NB4 (cell line): ENCODE data around the gene CLIC5.

ENCODE experiments used
- POLR2A ChIP-seq: IDR thresholded peaks from 2 replicates; pipeline ENCODE4 v1.6.1; 2011; ENCODE audit warnings: mild to moderate bottlenecking; ENCODE audit not compliant: insufficient read length; ENCODE audit errors: extremely low read depth
- TF ChIP-seq, protein P1 (sequence below): IDR thresholded peaks from one replicate; pipeline ENCODE4 v1.5.1; 2012; ENCODE audit warnings: low read depth, low read length
- TF ChIP-seq, protein P2 (sequence below): IDR thresholded peaks from 2 replicates; pipeline ENCODE4 v1.6.1; 2011; ENCODE audit warnings: low read depth, low read length

DNA sequence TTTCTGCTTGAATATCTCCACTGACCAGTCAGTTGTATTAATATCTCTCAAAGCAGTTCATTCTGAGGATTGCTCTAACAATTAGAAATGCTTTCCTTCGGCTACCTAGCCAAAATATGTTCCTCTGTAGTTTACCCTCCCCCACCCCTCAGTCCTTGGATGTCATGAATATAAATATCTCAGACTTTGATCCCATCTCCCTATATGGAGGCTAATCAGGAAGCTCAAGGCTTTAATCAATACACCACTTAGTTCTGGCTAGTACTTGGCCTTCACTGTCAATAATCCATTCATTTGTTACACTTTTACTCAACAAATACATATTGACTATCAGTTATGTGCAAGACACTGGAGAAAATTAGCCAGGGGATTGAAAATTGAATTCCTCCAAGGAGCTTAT, 60.1 kb downstream of the CLIC5 start:
- TF ChIP-seq, protein P1, sequence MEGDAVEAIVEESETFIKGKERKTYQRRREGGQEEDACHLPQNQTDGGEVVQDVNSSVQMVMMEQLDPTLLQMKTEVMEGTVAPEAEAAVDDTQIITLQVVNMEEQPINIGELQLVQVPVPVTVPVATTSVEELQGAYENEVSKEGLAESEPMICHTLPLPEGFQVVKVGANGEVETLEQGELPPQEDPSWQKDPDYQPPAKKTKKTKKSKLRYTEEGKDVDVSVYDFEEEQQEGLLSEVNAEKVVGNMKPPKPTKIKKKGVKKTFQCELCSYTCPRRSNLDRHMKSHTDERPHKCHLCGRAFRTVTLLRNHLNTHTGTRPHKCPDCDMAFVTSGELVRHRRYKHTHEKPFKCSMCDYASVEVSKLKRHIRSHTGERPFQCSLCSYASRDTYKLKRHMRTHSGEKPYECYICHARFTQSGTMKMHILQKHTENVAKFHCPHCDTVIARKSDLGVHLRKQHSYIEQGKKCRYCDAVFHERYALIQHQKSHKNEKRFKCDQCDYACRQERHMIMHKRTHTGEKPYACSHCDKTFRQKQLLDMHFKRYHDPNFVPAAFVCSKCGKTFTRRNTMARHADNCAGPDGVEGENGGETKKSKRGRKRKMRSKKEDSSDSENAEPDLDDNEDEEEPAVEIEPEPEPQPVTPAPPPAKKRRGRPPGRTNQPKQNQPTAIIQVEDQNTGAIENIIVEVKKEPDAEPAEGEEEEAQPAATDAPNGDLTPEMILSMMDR, result no peak
- no peak for TF ChIP-seq POLR2A
- TF ChIP-seq, protein P2, sequence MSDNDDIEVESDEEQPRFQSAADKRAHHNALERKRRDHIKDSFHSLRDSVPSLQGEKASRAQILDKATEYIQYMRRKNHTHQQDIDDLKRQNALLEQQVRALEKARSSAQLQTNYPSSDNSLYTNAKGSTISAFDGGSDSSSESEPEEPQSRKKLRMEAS, result no peak
